ENCODE results near the gene SLC8A1. TPM values are rescaled to one million over a fixed set of nuclear protein-coding genes. Genes with fewer than 3 reads are reported as not detected.

Gene SLC8A1
- total and polyA plus RNA-seq, 12 donors, result 0.54 to 128 (median 18.5) TPM

DNA sequence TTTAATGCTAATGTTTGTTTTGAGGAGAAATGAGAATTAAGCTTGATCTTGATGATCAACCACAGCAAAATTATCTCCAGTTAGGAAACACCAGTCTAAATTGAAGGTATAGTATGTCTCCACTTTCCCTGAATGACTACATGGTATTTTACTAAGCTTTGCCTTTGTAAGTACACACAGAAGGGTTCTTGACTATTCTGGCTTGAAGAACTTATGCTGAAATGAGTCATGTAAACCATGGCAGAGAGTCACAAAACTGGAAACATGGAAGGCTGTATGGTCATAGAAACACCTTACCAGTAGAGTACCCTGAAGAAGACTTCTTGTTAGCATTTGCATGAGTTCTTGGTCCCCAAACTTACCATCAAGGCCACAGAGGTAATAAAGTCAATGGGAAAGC, 250.5 kb downstream of the SLC8A1 start:
- Histone ChIP-seq H3K9me3 (replicated peaks in 1 of 3) (no peaks in the 10 kb centered on the region), H3K4me1 (replicated peaks in 1 of 2) (no peaks in the 10 kb centered on the region), H3K27me3 (no peaks in the 10 kb centered on the region), H3K36me3 (replicated peaks in 1 of 2) (no peaks in the 10 kb centered on the region), H3K4me3 (no peak overlapping the region), H3K27ac (no peak overlapping the region)
- DNase-seq, result no peak
- intact Hi-C loops (cut with DNase I), result no loop called here
- TF ChIP-seq POLR2A (IDR thresholded peaks at IDR 0.05), result no peak
- TF ChIP-seq, protein P1, sequence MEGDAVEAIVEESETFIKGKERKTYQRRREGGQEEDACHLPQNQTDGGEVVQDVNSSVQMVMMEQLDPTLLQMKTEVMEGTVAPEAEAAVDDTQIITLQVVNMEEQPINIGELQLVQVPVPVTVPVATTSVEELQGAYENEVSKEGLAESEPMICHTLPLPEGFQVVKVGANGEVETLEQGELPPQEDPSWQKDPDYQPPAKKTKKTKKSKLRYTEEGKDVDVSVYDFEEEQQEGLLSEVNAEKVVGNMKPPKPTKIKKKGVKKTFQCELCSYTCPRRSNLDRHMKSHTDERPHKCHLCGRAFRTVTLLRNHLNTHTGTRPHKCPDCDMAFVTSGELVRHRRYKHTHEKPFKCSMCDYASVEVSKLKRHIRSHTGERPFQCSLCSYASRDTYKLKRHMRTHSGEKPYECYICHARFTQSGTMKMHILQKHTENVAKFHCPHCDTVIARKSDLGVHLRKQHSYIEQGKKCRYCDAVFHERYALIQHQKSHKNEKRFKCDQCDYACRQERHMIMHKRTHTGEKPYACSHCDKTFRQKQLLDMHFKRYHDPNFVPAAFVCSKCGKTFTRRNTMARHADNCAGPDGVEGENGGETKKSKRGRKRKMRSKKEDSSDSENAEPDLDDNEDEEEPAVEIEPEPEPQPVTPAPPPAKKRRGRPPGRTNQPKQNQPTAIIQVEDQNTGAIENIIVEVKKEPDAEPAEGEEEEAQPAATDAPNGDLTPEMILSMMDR (IDR thresholded peaks at IDR 0.05), result no peak

DNA sequence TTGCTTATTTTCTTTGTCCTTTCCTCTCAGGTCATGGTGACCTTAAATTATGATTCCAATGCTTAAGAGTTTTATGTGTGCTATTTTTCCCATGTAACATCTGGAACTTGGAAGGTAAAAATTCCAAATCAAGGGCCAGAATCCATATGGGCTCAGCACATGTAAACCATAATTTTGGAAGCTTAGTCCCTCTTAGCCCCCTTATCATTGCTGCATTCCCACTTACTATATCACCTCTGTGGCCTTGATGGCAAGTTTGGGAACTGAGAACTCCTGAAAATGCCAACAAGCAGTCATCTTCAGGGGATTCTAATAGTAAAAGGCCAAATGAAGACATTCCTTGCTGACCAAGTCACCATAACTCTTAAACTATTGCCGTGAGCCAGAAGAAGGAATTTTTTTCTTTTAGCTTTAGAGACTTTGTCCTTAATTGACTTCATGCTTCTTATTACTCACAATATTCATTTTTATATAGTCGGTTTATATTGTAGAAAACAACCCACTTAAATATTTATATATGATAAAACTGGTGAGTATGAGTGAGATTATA, 251.4 kb downstream of the SLC8A1 start:
- H3K4me3 ChIP-seq, result no peak overlapping the region
- no peaks in the 10 kb centered on the region for H3K4me1 ChIP-seq (replicated peaks in 1 of 2)
- WGBS, 4 donors, result 75 to 84% (median 81%) methylated on average over 2 of the region's 2 CpGs
- DNase-seq, result no peak
- H3K9me3 ChIP-seq (replicated peaks in 1 of 3), result no peaks in the 10 kb centered on the region
- H3K36me3 ChIP-seq (replicated peaks in 1 of 2), result no peaks in the 10 kb centered on the region
- H3K27me3 ChIP-seq, result no peaks in the 10 kb centered on the region
- intact Hi-C loops (cut with DNase I), result no loop called here
- H3K27ac ChIP-seq, result no peak overlapping the region
- no peak for TF ChIP-seq POLR2A (IDR thresholded peaks at IDR 0.05)
- TF ChIP-seq, protein P1 (IDR thresholded peaks at IDR 0.05), result no peak

- TF ChIP-seq POLR2A (IDR thresholded peaks at IDR 0.05), result no peak
- TF ChIP-seq, protein P1 (IDR thresholded peaks at IDR 0.05), result no peak
- H3K9me3 ChIP-seq (replicated peaks in 1 of 3), result no peaks in the 10 kb centered on the region
- no peaks in the 10 kb centered on the region for H3K4me1 ChIP-seq (replicated peaks in 1 of 2)
- H3K27me3 ChIP-seq, result no peaks in the 10 kb centered on the region
- intact Hi-C loops (cut with DNase I), result no loop called here
- no peaks in the 10 kb centered on the region for H3K36me3 ChIP-seq (replicated peaks in 1 of 2)
- H3K4me3 ChIP-seq, result no peak overlapping the region
- H3K27ac ChIP-seq, result no peak overlapping the region
- DNase-seq, result no peak
Observed at GRCh38 chr2:40199771-40200170, 252.1 kb downstream of the SLC8A1 start.

DNA sequence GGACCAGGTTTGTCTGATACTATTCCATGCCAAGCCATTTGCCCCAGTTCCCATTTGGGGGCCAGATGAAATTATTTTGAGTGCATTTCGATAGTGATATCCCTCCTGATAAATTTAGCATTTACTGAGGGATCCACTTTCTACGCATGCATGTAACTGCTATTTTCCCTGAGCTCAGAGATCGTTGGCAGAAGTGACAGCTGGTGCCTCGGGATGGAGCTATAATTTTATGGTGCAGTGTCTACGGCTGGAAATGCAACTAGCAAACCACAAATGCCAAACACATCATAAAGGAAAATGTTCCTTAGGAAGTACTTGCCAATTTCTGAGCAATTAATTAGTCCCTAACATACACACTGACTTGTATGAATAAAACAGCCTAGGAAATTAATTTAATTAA, 254.8 kb downstream of the SLC8A1 start:
- no peaks in the 10 kb centered on the region for H3K9me3 ChIP-seq (replicated peaks in 1 of 3)
- no peak overlapping the region for H3K27ac ChIP-seq
- H3K27me3 ChIP-seq, result no peaks in the 10 kb centered on the region
- 68 to 80% (median 75%) methylated on average over 5 of the region's 5 CpGs for WGBS, 4 donors
- no peak overlapping the region for H3K4me3 ChIP-seq
- no peak for TF ChIP-seq POLR2A (IDR thresholded peaks at IDR 0.05)
- TF ChIP-seq, protein P1 (IDR thresholded peaks at IDR 0.05), result no peak
- no peak for DNase-seq
- intact Hi-C loops (cut with DNase I), result no loop called here
- H3K36me3 ChIP-seq (replicated peaks in 1 of 2), result no peaks in the 10 kb centered on the region
- no peaks in the 10 kb centered on the region for H3K4me1 ChIP-seq (replicated peaks in 1 of 2)

Measured in adrenal gland (tissue), 12 donors.